ENCODE measurements around the gene RNASE3.
"Not testable (repeated sequence)": the region's sequence is repeated elsewhere in the genome, so short reads cannot be mapped to it uniquely, and the experiment has no call there.

RNASE3 gene

GRCh38 chr14:20910822-20911221 lies 19.6 kb downstream of the RNASE3 start:
- not testable (repeated sequence) for H3K4me3 ChIP-seq (ENCODE audit: low read depth, low read length)

- not testable (repeated sequence) for H3K4me3 ChIP-seq (ENCODE audit: low read depth, low read length)
Observed at GRCh38 chr14:20919038-20919756, 28.0 kb downstream of the RNASE3 start.

- not testable (repeated sequence) for H3K4me3 ChIP-seq (ENCODE audit: low read depth, low read length)
Observed at GRCh38 chr14:20923766-20924297, 32.6 kb downstream of the RNASE3 start.

DNA sequence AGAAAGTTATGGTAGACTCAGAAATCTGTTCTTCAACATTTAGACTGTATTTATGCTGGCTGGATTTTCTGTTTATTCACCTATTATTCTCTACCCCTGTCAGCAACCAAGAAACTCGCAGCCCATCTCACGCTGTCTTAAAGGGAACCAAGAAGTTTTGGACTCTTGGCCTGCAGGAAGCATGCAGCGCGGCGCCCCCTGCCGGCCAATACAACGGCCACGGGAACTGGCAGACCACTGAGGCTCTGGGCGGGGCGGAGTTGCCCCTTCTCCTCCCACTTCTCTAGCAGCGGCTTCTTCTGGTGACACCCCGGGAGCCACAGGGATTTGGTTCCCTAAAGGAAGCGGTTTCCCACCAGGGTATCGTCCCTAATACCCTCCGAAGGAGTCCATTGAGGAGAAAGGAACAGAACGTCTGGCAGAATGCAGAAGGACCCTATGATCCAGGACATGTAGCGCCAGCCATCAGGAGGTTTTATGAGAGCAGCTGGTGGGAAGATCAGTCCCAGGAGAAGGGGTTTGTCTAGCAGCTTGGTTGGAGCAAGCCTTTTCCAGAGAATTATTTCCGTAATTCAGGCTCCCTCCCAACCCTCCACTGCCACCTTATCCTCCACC lies 43.1 kb downstream of the RNASE3 start:
- no peak overlapping the region for H3K4me3 ChIP-seq (ENCODE audit: low read depth, low read length)

DNA sequence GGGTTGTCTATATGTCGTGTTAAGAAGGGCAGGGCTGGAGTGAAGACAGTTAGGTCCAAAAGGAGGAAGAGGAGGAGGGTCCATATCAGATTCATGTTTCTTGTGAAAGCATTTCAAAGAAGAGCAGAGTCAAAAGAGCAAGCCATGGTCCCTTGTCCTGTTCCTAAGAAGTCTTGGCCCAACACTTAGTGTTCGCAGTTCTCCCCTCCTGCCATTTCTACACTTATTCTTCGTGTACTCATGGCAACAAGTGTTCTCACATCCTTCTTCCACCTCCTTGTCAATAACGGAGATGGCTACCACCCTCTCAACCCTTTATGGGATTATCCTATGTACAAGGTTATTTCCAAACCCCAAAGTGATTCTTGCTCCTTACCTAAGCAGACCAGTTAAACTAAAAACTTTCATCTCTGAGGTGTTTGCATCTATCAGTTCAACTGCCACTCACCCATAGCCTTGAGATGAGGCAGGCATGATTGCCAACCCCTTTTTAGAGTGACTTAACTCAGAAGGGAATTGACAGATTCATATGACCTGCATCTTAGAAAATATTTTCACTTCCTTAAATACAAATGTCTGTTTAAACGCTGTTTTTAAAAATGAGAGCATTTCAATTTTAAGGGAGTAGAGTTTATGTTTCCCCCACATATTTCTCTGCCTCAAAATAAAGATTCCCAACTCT lies 44.3 kb downstream of the RNASE3 start:
- H3K4me3 ChIP-seq (ENCODE audit: low read depth, low read length) = no peak overlapping the region

Data from iPS-11a (cell line).